ENCODE measurements around the gene MAP3K13. TPM values are rescaled to one million over a fixed set of nuclear protein-coding genes. Genes with fewer than 3 reads are reported as not detected.

The MAP3K13 gene
- total RNA-seq, 3 donors from 2014 or later: 36.4 to 61.0 (median 45.9) TPM

DNA sequence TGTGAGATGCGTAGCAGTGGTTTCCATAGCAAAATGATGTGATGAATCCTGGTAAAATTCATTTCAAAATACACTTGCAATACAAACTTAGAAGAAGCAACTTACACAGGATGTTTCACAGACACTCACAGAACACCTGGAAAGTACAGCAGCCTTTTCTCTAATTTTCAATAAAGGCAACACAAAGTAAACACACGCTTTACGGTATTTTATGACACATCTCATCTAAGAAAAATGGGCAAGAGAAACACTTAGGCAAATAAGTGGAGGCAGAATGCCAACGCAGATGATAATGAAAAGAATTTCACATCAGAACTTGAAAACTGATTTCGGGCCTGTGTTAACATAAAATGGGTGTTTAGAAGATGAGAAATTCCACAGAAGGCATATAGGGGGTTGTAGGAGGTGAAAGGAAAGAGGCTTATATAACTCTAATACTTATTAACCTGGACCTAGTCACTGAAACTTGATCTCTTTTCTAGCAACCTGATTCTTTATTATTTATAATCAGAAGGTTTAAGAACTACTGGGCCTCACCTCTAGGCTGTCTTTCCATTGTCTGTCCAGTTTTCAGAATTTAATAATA, 25.6 kb upstream of the MAP3K13 start:
- ATAC-seq: peak; percentile 56
- peaks cover 37% of the 10 kb centered on the region for H3K4me1 ChIP-seq (ENCODE audit: low read depth)
- H3K9me3 ChIP-seq: no peaks in the 10 kb centered on the region
- intact Hi-C loops (cut with DNase I, micrococcal nuclease): no loop called here
- no peak overlapping the region for H3K4me3 ChIP-seq
- TF ChIP-seq, protein P1, sequence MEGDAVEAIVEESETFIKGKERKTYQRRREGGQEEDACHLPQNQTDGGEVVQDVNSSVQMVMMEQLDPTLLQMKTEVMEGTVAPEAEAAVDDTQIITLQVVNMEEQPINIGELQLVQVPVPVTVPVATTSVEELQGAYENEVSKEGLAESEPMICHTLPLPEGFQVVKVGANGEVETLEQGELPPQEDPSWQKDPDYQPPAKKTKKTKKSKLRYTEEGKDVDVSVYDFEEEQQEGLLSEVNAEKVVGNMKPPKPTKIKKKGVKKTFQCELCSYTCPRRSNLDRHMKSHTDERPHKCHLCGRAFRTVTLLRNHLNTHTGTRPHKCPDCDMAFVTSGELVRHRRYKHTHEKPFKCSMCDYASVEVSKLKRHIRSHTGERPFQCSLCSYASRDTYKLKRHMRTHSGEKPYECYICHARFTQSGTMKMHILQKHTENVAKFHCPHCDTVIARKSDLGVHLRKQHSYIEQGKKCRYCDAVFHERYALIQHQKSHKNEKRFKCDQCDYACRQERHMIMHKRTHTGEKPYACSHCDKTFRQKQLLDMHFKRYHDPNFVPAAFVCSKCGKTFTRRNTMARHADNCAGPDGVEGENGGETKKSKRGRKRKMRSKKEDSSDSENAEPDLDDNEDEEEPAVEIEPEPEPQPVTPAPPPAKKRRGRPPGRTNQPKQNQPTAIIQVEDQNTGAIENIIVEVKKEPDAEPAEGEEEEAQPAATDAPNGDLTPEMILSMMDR (IDR thresholded peaks at IDR 0.05): no peak
- no peaks in the 10 kb centered on the region for H3K36me3 ChIP-seq (ENCODE audit: low read depth)
- no peak for DNase-seq

DNA sequence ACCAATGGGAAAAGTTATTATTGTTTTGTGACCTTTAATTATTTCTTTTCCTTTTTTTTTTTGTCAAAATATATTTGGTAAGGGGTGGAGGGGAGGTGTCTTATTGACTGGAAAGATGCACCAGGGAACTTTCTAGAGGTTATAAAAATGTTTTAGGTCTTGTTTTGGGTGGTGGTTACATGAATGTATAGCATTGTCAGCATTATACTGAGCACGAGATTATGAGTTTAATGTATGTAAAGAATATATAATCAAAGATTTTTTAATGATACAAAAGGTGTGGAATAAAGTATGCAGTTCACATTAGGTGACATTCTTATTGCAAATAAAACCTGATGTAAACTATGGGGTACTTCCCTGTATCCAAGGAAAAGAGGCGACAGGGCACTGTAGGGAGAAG, 23.0 kb upstream of the MAP3K13 start:
- TF ChIP-seq, protein P1 (IDR thresholded peaks at IDR 0.05): no peak
- intact Hi-C loops (cut with DNase I, micrococcal nuclease): no loop called here
- ATAC-seq (no peak), DNase-seq (no peak)
- H3K4me1 ChIP-seq (ENCODE audit: low read depth): peaks cover 37% of the 10 kb centered on the region
- H3K9me3 ChIP-seq: no peaks in the 10 kb centered on the region
- no peaks in the 10 kb centered on the region for H3K36me3 ChIP-seq (ENCODE audit: low read depth)
- H3K4me3 ChIP-seq: no peak overlapping the region

DNA sequence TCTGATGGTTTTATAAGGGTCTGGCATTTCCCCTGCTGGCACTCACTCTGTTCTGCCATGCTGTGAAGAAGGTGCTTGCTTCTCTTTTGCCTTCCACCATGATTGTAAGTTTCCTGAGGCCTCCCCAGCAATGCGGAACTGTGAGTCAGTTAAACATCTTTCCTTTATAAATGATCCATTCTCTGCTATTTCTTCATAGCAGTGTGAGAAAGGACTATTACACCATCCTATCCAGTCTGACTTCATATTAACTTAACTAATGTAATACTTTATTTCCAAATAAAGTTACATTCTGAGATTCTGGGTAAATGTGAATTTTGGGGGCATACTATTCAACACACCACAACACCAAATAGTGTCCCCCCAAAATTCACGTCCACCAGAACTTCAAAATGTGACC, 22.2 kb upstream of the MAP3K13 start:
- Histone ChIP-seq H3K36me3 (ENCODE audit: low read depth) (no peaks in the 10 kb centered on the region), H3K9me3 (no peaks in the 10 kb centered on the region), H3K4me1 (ENCODE audit: low read depth) (peaks cover 35% of the 10 kb centered on the region), H3K4me3 (no peak overlapping the region)
- TF ChIP-seq, protein P1 (IDR thresholded peaks at IDR 0.05): no peak
- DNase-seq (no peak), ATAC-seq (no peak)
- intact Hi-C loops (cut with DNase I, micrococcal nuclease): no loop called here

DNA sequence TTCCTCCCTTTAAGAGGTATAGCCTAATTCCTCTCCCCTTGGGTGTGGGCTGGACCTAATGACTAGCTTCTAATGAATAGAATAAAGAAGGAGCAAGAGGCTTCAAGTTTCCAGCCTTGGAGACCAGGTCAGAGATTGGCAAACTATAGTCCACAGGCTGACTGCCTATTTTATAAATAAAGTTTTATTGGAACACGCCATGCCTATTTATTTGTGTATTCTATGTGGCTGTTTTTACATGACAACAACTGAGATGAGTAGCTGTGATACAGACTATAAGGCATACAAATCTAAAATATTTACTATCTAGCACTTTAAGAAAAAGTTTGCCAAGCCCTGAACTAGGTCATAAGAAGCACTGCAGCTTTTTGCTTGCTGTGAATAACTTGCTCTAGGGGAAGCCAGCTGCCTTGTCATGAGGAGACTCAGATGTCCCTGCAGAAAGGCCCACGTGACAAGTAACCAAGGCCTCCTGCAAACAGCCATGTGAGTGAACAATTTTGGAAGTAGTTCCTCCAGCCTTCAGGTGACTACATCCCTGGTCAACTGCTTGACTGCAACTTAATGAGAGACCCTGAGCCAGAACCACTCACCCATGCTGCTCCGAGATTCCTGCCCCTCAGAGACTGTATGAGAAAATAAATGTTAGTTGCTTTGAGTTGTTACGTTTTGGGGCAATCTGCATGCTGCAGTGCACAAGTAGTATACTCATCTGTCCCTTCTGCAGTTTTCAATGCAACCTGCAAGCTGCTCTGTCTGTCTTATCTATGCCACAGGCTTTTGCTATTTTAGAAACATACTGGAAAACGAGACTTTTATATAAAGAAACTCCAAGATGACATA, 21.1 kb upstream of the MAP3K13 start:
- TF ChIP-seq, protein P1 (IDR thresholded peaks at IDR 0.05): no peak
- Histone ChIP-seq H3K9me3 (no peaks in the 10 kb centered on the region), H3K36me3 (ENCODE audit: low read depth) (no peaks in the 10 kb centered on the region), H3K4me1 (ENCODE audit: low read depth) (peaks cover 26% of the 10 kb centered on the region), H3K4me3 (no peak overlapping the region)
- no peak for DNase-seq
- peak; percentile 29 for ATAC-seq
- intact Hi-C loops (cut with DNase I, micrococcal nuclease): no loop called here

DNA sequence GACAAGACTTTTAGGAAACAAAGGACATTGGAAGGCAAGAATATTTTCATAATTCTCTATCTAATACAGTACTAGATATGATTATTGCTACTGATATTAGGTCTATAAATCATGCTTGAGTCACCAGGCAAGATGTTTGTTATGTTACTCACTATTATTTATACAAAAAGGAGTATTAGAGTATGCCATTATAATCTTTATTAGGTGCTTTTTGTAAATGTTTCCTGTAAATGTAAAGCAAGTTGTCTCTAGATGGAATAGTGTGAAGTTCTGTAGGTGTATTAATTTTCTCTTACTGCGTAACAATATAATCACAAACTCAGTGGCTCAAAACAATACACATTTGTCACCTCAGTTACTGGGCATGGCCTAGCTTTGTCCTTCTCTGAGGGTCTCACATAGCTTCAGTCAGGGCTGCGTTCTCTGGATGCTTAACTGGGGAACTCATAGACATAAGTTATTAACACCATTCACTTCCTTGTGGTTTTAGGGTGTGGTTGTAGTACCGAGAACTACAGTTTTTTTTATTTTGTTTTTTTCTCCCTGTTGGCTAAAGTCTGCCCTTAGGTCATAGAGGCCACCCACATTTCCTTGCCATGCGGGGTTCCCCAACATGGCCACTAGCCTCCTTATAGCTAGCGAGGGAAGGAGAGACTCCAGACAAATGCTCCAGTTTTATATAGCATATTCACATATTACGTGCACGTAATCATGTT, 20.3 kb upstream of the MAP3K13 start:
- H3K4me1 ChIP-seq (ENCODE audit: low read depth): peaks cover 20% of the 10 kb centered on the region
- no peaks in the 10 kb centered on the region for H3K9me3 ChIP-seq
- DNase-seq: no peak
- ATAC-seq: peak; percentile 78
- H3K4me3 ChIP-seq: no peak overlapping the region
- TF ChIP-seq, protein P1 (IDR thresholded peaks at IDR 0.05): no peak
- intact Hi-C loops (cut with DNase I, micrococcal nuclease): no loop called here
- no peaks in the 10 kb centered on the region for H3K36me3 ChIP-seq (ENCODE audit: low read depth)
